ENCODE data around the gene ZNF619.

GRCh38 chr3:40456940-40457823 is 19.7 kb upstream of the ZNF619 start, which contains the start of gene RPL14:
- TF ChIP-seq CTCF (IDR thresholded peaks at IDR 0.05) (peak in 2 of 4 experiments; percentile 31), POLR2A (IDR thresholded peaks at IDR 0.05) (peak; percentile 90)

All from prostate gland (tissue), 2 donors.